Activated CD4-positive, alpha-beta T cell treated with anti-CD3 and anti-CD28 coated beads for 1 hour (primary cell): ENCODE results near the gene RNF220.
"Not testable (repeated sequence)": the region's sequence is repeated elsewhere in the genome, so short reads cannot be mapped to it uniquely, and the experiment has no call there.

Experiments
- DNase-seq: peaks from one replicate; pipeline ENCODE4 v3.0.0-alpha.2; 2020

The RNF220 gene

DNA sequence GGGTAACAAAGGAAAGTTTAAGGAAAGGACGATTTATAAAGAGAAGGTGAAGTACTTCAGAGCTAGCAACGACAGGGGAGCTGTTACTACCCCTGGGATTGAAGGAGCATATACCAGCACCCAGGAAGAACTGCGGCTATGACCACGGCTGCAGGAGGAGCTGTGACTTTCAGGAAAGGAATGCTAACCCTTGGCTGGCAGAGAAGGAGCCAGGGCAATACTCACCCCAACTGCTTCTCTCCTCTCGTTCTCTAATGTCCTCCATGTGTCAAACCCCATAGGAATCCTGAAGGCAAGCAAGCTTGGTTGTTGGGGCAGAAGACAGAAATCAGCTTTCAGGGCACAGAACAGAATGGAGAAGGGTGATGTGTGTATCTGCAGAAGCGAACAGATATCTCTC is 148.7 kb downstream of the RNF220 start:
- DNase-seq = no peak

DNA sequence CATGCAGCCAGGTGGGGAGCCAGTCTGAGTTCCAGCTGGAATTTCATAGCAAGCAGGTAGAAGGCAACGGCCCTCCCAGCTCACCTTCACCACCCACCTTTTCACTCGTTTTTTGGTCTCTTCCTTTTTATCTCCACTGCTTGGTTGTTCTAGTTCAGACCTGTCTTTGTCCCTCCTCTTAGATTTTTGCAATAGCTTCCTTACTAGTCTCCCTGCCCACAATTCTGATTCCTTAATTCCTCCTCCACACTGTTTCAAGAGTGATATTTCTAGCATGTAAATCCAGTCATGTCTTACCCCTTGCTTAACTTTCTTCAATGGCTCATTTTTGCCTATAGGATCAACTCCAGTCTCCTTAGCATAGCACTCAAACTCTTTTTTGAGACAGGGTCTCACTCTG is 149.7 kb downstream of the RNF220 start:
- DNase-seq = no peak

GRCh38 chr1:44557778-44558177 is 152.7 kb downstream of the RNF220 start:
- DNase-seq = no peak

DNA sequence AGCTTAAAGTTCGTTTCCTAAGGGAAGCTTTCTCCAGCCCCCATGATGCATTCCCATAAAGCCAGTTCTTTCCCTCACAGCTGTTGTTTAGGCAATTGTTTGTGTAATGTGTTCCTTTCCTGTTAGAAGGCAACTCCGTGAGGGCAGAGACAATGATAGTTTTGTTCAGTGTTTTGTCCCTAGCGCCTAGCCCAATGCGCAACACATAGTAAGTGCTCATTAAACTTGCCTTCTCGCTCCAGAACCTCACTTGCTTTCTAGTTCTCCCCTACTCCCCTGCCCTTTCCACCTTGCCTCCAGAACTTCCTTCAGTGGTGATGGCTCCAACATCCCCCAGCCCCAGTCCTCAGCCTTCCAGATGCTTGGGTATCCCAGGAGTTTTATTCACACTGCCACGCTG is 153.8 kb downstream of the RNF220 start:
- no peak for DNase-seq

DNA sequence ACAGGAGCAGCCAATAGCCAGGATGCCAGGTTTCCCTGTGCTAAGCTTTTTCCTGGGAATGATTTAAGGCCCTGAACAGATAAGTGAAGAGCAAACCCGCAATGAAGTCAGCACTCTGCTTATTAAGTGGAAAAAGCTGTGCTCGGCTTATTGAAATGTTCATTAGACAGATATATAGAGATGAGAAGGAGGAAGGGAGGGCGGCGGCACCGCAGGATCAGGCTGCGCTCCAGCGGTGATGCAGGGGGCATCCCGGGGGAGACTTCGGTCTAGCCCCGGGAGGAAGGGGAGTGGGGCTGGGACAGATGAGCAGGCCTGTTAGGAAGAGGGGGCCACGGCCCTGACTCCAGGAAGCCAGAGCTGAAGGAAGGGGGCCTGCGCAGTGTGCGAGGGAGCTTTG is 154.3 kb downstream of the RNF220 start:
- DNase-seq = no peak

DNA sequence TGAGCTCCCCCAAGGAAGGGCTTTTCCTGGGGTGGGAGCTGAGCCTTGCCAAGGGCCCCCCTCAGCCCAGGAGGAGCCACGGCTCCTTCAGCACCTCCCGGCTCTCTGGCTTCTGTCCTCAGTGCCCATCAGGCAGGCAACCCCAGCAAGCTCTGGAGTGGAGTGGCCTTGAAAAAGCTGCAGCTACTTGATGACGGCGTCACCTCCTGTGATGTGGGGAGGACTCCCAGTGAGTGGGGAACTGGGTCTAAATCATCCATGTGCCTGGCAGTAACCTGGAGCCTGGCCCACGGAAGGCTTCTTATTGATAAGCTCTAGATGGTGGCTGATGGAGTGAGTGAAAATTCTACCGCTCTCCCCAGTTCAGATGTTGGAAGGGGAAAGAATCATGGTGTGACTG is 154.9 kb downstream of the RNF220 start:
- DNase-seq = no peak

DNA sequence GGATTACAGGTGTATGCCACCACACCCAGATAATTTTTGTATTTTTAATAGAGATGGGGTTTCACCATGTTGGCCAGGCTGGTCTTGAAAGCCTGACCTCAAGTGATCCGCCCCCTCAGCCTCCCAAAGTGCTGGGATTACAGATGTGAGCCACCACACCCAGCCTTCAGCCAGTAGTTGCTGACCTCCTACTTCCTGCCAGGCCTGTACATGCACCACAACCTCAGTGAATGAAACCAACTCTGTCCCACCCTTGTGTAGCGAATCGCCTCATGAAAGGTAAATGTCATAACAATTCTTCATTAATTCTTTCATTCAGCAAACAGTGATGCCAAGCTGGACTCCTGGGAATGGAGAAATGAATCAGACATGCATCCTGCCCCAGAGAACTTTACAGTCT is 155.6 kb downstream of the RNF220 start:
- not testable (repeated sequence) for DNase-seq

DNA sequence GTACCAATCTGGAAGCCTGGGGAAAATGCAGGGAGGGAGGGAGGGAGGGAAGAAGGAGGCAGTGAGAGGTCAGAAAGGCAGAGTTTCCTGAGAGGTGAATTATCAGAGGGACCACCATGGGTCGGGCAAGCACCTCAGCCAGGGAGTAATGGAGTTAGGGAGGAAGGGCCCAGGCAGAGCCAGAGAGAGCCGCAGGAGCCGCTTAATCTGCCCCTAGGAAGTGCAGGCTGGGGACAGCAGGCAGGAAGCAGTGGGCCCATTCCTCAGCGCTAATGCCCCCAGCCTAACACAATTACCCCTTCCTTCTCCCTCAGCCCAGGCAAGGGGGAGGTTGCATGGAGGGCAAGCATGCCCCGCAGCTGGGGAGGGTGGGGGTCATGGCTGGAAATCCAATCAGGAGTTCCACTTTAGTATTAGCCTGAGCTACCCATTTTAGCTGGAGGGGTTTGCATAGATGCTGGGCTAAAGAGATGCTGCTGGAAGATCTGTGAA is 160.2 kb downstream of the RNF220 start:
- no peak for DNase-seq

DNA sequence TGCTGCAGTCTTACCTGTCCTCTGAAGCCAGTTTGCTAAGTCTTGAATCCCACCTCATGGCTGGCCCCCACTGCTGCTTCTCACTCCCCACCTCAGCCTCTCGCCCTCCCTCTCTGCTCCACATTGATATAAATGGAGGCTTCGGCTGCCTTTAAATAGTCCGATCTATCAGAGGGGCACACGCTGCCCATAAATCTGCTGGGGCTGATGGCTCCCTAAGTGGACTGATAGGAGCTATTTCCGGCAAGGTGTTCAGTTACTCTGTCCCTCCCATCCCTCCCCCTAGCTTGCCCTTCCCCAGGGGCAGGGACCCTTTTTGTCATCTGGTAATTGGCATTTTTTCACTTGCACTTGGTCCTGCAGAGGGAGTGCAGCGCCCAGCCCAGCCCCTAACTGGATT is 160.8 kb downstream of the RNF220 start:
- no peak for DNase-seq

DNA sequence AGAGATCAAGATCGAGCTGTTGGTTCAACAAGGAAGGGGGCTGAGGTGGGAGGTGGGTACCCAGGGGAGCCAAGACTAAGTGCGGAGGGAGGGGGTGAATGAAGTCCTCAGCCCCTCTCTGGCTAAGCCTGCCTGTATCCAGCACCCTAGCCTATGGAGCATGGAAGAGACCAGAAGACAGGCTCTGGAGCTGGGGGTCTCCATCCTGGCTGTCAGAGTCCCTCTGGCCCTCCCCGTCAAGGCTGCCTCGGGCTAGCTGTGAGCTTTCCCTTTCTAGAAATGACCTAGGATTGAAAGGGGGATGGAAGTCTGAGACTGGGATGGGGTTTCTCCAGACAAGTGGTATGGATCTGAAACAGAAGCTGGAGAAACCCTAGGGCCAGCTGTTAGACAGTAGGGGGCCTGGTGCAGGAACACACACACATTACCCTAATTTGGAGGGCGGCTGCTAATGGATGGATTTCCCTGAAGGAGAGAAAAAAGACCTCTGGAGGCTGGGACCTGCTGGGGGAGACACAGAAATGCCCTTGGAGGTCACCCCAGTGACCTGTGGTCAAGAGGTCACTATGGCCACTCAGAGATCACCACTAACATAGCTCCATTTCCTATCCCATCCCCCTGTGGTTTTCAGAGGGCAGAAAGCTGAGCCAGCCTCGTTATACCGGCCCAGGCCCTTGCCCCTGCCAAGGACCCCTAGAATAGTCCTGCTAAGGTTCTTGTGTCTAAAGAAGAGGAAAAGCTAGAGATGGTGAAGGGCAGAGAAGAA is 161.4 kb downstream of the RNF220 start:
- DNase-seq = no peak

GRCh38 chr1:44568128-44568900 is 163.3 kb downstream of the RNF220 start:
- no peak for DNase-seq

GRCh38 chr1:44569491-44569890 is 164.4 kb downstream of the RNF220 start:
- DNase-seq = no peak

DNA sequence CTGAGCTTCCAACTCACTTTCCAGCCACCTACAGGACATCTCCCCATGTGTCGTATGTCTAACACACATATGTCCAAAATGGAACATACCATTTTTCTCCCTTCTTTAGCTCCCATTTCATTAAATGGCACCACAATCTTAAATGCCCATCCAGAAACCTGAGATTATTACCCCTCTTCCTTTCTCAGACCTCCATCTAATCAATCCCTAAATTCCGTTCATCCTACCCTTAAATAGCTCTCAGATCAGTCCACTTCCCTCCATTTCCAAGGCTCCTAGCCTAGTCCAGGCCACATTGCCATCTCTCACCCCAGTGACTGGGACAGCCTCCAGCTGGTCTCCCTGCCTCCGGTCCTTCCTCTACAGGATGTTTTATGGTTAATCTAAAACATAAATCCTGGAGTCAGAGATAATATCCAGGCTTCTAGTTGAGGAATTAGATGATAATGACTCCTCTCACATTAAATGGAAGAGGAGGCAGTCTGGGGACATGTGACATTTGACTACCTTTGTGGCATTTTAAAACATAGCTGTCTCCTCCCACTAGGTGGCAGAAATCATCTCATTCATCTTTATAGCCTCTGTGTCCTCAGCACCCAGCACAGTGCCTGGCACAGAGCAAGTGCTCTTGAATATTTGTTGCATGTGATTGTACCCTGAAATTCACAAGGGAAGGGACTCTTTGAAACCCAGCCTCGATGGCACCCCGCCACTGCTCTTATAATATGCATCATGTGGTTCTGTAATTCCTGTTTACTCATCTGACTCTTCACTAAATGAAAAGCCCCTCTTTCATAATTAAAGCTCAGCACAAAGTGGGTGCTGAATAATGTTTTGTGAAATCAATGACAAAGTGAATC is 166.9 kb downstream of the RNF220 start:
- DNase-seq = no peak

DNA sequence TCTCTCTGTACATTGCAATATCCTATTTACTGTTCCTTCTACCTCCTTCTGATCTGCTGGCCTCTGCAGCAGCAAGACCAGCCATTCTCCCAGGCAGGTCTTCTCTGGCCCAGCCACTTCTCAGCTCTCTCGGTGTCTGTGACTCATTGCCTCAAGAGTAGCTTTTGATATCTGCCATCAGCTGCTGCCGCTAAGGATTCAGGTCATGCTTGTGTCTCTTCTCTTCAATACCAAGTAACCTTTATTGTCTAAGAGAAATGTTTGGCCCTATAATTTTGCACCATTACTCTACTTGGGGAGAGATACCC is 167.5 kb downstream of the RNF220 start:
- DNase-seq = no peak

DNA sequence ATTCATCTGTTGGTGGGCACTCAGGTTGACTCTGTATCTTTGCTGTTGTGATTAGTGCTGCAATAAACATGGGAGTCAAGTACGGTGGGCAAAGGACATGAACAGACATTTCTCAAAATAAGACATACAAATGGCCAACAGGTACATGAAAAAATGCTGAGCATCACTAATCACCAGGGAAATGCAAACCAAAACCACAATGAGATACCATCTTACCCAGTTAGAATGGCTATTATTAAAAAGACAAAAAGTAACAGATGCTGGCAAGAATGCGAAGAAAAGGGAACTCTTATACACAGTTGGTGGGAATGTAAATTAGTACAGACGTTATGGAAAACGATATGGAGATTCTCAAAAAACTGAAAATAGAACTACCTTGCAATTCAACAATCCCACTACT is 170.3 kb downstream of the RNF220 start:
- DNase-seq = no peak

DNA sequence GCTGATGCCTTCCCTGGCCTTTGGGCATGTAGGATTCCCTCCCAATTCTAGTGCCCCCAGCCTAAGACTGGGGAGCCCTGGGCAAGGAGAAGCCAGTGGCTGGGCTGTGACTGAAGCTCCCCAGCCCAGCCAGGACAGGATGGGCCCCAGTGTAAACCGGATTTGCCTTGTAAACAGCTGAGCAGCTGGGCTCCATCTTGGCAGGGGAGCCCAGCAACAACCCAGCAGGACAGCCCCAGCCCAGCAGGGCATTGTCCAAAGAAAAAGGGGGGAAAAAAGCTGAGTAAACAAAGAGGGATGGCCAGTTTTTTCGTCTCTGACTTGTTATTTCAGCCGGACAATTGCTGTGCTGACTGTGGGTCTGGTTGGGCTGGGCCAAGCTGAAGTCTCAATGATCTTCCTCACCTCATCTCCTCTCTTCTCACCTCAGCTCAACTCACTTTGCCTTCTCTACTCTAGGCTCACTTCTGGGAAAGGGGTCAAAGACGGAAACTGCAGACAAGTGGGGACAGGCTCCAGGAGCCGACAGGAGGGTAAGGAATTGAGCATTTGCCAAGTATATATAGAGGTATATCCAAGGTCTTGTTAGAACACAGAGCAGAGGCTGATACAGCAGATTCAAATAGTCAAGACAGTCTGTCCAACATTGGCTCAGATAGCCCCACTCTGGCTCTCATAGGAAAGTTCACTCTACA is 171.5 kb downstream of the RNF220 start:
- DNase-seq = no peak

GRCh38 chr1:44581205-44581604 is 176.2 kb downstream of the RNF220 start:
- no peak for DNase-seq

GRCh38 chr1:44584167-44584566 is 179.1 kb downstream of the RNF220 start:
- DNase-seq = no peak

- no peak for DNase-seq
Observed at GRCh38 chr1:44585315-44585920, 180.4 kb downstream of the RNF220 start.

DNA sequence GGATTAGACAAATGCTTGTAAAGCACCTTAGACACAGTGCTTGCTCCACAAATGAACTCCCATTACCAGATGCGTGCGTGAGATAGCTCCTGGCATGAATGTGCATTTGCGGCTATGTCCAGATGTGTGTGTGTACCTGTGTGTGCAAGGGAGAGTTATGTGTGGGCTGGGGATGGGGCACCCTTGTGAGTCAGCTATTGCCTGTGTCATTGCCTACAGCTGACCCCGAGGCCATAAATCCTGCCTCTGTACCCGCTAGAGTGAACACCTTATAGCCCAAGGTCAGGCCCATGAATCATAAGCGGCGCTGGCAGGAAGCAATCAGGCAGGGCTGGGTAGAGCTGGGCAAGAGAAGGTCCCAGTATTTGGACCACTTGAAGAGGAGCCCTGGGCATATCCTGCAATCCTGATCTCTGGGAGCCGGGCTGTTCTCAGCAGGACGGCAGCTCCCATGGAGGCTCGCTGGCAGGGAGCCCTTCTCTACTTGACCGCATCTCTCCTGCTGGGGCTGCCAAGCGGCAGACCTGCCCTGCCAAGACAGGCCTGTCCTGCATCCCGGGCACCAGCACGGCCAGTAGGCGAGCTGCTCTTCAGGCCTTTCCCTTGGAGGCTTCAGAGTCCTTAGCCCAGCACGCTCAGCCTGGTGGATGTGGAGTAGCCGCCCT is 182.9 kb downstream of the RNF220 start:
- DNase-seq = no peak

DNA sequence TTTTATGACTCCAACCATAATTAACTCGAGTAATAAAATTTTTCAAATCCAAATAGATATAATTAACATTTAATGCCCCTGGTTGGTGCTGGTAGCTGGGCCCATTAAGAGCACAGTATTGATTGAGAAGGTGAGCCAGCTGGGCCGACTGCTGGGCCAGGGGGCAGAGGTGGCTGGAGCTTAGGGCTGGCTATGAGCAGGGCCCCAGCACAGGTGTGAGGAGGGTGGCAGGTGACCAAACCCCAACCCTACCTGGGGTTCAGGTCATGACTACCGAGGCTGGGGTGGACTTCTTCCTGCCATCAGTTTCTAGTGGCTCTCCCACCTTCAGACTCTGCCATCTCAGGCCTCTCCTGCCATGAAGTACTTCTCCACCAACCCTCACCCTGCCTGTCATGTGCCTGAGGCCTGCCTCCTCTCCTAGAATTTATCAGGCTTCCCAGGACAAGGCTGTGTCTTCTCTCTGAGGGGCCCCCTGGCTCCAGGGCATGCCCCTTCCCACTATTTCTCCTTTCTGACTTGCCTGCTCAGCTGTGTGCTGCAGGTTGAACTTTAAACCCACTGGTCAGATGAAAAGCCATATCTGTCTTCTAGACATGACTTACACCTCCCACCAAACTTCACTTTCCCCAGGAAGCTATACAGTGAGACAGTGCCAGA is 183.6 kb downstream of the RNF220 start:
- no peak for DNase-seq
